GM23338 (cell line): ENCODE results near the gene SLC35D3. TPM values are rescaled to one million over a fixed set of nuclear protein-coding genes. Genes with fewer than 3 reads are reported as not detected.
A peak's percentile ranks its signal among the peaks of the same experiment; 100 is the strongest.

Experiments
- ATAC-seq: fragments of 200-7000 bp; cut with Tn5 transposase; 3 replicates; pipeline ENCODE4 v1.9.1; 2020
- DNase-seq: peaks from one replicate; pipeline ENCODE4 v3.0.0-alpha.2; 2015; ENCODE audit warnings: low spot score
- H2AFZ ChIP-seq: fragments of 200-600 bp; sonication (generic); 2 replicates; pipeline ENCODE4 v1.8.0; 2016; ENCODE audit warnings: antibody characterized with exemption, mild to moderate bottlenecking, moderate library complexity
- H3F3A ChIP-seq: fragments of 200-600 bp; sonication (generic); replicated peaks from 2 replicates; pipeline ENCODE4 v1.8.0; 2017; ENCODE audit warnings: antibody characterized with exemption, mixed run types, low read depth
- H3K27ac ChIP-seq: fragments of 200-600 bp; sonication (generic); 2 replicates; pipeline ENCODE4 v1.6.1; 2016; ENCODE audit warnings: low read depth
- H3K27me3 ChIP-seq: fragments of 200-600 bp; sonication (generic); 2 replicates; pipeline ENCODE4 v1.8.0; 2016; ENCODE audit warnings: mild to moderate bottlenecking, mixed run types, moderate library complexity; ENCODE audit not compliant: insufficient read depth
- H3K36me3 ChIP-seq: fragments of 200-600 bp; sonication (generic); 2 replicates; pipeline ENCODE4 v1.8.0; 2016; ENCODE audit warnings: mild to moderate bottlenecking; ENCODE audit not compliant: insufficient read depth
- H3K4me1 ChIP-seq: fragments of 200-600 bp; sonication (generic); 2 replicates; pipeline ENCODE4 v1.8.0; 2016; ENCODE audit warnings: mild to moderate bottlenecking, moderate library complexity; ENCODE audit not compliant: insufficient read depth
- H3K4me2 ChIP-seq: fragments of 200-600 bp; sonication (generic); 2 replicates; pipeline ENCODE4 v1.7.1; 2017; ENCODE audit warnings: mixed run types
- H3K4me3 ChIP-seq: fragments of 200-600 bp; sonication (generic); 2 replicates; pipeline ENCODE4 v1.6.1; 2016; ENCODE audit warnings: mixed run types
- H3K79me2 ChIP-seq: fragments of 200-600 bp; sonication (generic); replicated peaks from 2 replicates; pipeline ENCODE4 v1.8.0; 2017; ENCODE audit warnings: mild to moderate bottlenecking; ENCODE audit not compliant: insufficient read depth
- H3K9me2 ChIP-seq: fragments of 200-600 bp; sonication (generic); 2 replicates; pipeline ENCODE4 v1.8.0; 2017; ENCODE audit not compliant: insufficient read depth
- H4K20me1 ChIP-seq: fragments of 200-600 bp; sonication (generic); replicated peaks from 2 replicates; pipeline ENCODE4 v1.8.0; 2017; ENCODE audit warnings: mild to moderate bottlenecking; ENCODE audit not compliant: insufficient read depth
- H3K27ac Mint-ChIP-seq: 2 replicates; pipeline ENCODE4 v1.8.0; 2020; ENCODE audit warnings: inconsistent platforms, mild to moderate bottlenecking, moderate library complexity, mixed read lengths
- H3K27me3 Mint-ChIP-seq: 3 replicates; pipeline ENCODE4 v1.8.0; 2022; ENCODE audit warnings: low read depth, mild to moderate bottlenecking, moderate library complexity, mixed read lengths, inconsistent platforms; ENCODE audit not compliant: insufficient read depth, poor library complexity
- H3K36me3 Mint-ChIP-seq: 3 replicates; pipeline ENCODE4 v1.8.0; 2021; ENCODE audit warnings: low read depth, mild to moderate bottlenecking, inconsistent platforms, moderate library complexity, mixed read lengths
- H3K4me1 Mint-ChIP-seq: 3 replicates; pipeline ENCODE4 v1.8.0; 2020; ENCODE audit warnings: mild to moderate bottlenecking, inconsistent platforms, mixed read lengths
- H3K4me3 Mint-ChIP-seq: 3 replicates; pipeline ENCODE4 v1.8.0; 2021; ENCODE audit warnings: moderate library complexity, mild to moderate bottlenecking, inconsistent platforms, mixed read lengths
- H3K9me3 Mint-ChIP-seq: 3 replicates; pipeline ENCODE4 v1.8.0; 2020; ENCODE audit warnings: moderate library complexity, mild to moderate bottlenecking, inconsistent platforms, mixed read lengths
- CREB1 ChIP-seq: fragments of 250-450 bp; sonication (Bioruptor Pico); IDR thresholded peaks from 2 replicates; pipeline ENCODE4 v1.5.0; 2020; ENCODE audit warnings: low read depth, mild to moderate bottlenecking, moderate library complexity
- CTCF ChIP-seq, 2 experiments: fragments of 200-600 bp in 1 of 2; sonication (generic) in 1 of 2; conservative IDR thresholded peaks; 2 replicates each; pipeline versions ENCODE4 v1.5.1 to v1.6.1; 2016 to 2017; ENCODE audit warnings: antibody characterized with exemption in 2 of 2, low read depth in 2 of 2, mild to moderate bottlenecking in 2 of 2, moderate library complexity in 1 of 2
- ETS1 ChIP-seq: IDR thresholded peaks from 2 replicates; pipeline ENCODE4 v1.6.1; 2016; ENCODE audit warnings: antibody characterized with exemption
- EZH2 ChIP-seq: fragments of 200-600 bp; sonication (generic); IDR thresholded peaks from one replicate; pipeline ENCODE4 v1.8.0; 2017; ENCODE audit warnings: antibody characterized with exemption, mild to moderate bottlenecking, low read depth; ENCODE audit not compliant: unreplicated experiment
- EZH2phosphoT487 ChIP-seq: fragments of 200-600 bp; sonication (generic); IDR thresholded peaks from one replicate; pipeline ENCODE4 v1.8.1; 2018; ENCODE audit warnings: antibody characterized with exemption; ENCODE audit not compliant: unreplicated experiment
- JUNB ChIP-seq: IDR thresholded peaks from one replicate; pipeline ENCODE4 v1.6.1; 2016; ENCODE audit warnings: antibody characterized with exemption; ENCODE audit not compliant: unreplicated experiment
- NANOG ChIP-seq: IDR thresholded peaks from 2 replicates; pipeline ENCODE4 v1.6.1; 2016; ENCODE audit warnings: antibody characterized with exemption, borderline replicate concordance
- POLR2AphosphoS5 ChIP-seq: IDR thresholded peaks from 2 replicates; pipeline ENCODE4 v1.6.1; 2016; ENCODE audit warnings: antibody characterized with exemption, low read depth
- REST ChIP-seq: IDR thresholded peaks from one replicate; pipeline ENCODE4 v1.6.1; 2018; ENCODE audit warnings: antibody characterized with exemption; ENCODE audit not compliant: unreplicated experiment
- STAT1 ChIP-seq: IDR thresholded peaks from one replicate; pipeline ENCODE4 v1.6.1; 2016; ENCODE audit warnings: antibody characterized with exemption; ENCODE audit not compliant: unreplicated experiment
- ZNF114 ChIP-seq: fragments of 250-450 bp; sonication (Bioruptor Pico); IDR thresholded peaks from 2 replicates; pipeline ENCODE4 v1.5.0; 2020; ENCODE audit warnings: mild to moderate bottlenecking, moderate library complexity
- ZNF331 ChIP-seq: fragments of 250-450 bp; sonication (Bioruptor Pico); IDR thresholded peaks from 2 replicates; pipeline ENCODE4 v1.5.0; 2020; ENCODE audit warnings: low read depth, mild to moderate bottlenecking, moderate library complexity
- ZNF462 ChIP-seq: fragments of 250-450 bp; sonication (Bioruptor Pico); IDR thresholded peaks from 2 replicates; pipeline ENCODE4 v1.5.0; 2020; ENCODE audit warnings: mild to moderate bottlenecking, moderate library complexity
- polyA plus RNA-seq: library from polyadenylated mRNA; unstranded; fragments of >200 nt; fragmentation: Nextera tagmentation; extraction: Ambion mirVana; gene quantifications from 2 replicates; pipeline ENCODE4 v1.2.1, GENCODE V29; 2016
- total RNA-seq: library from RNA; depleted of rRNA; stranded (reverse); fragments of >200 nt; shearing (Covaris generic); gene quantifications from 2 replicates; pipeline ENCODE4 v1.2.3, GENCODE V29; 2014

Gene SLC35D3
- total and polyA plus RNA-seq, 2 experiments from 2014 or later = 0.59 to 1.6 TPM

- H3K27me3 Mint-ChIP-seq = peaks cover 9% of the 10 kb centered on the region
- ATAC-seq = no peak
- Histone ChIP-seq H3K4me1 (peaks cover 38% of the 10 kb centered on the region), H3K27ac (peak overlapping the region; percentile 89), H3K36me3 (no peaks in the 10 kb centered on the region), H3K9me2 (peaks cover under 1% of the 10 kb centered on the region; the same call in 1 of the 2 replicates), H3K4me2 (0 out of 2 replicates have a peak overlapping the region, but pooled peaks have one; percentile 10), H3K79me2 (no peaks in the 10 kb centered on the region), H3F3A (no peaks in the 10 kb centered on the region), H3K4me3 (no peak overlapping the region), H4K20me1 (no peaks in the 10 kb centered on the region), H3K27me3 (no peaks in the 10 kb centered on the region), H2AFZ (no peak overlapping the region)
- no peak for DNase-seq
- H3K27ac Mint-ChIP-seq = peak overlapping the region; percentile 61
- H3K4me3 Mint-ChIP-seq = no peak overlapping the region
- TF ChIP-seq ZNF462 (CRISPR knock-in tag) (no peak), NANOG (no peak), EZH2 (no peak), EZH2phosphoT487 (no peak), JUNB (no peak), ETS1 (no peak), ZNF331 (no peak), POLR2AphosphoS5 (no peak), STAT1 (no peak), CREB1 (no peak), ZNF114 (CRISPR knock-in tag) (no peak), CTCF (conservative IDR thresholded peaks at IDR 0.05; ENCODE audit: low read depth in 2 of 2) (no peak), REST (no peak)
- H3K36me3 Mint-ChIP-seq = no peaks in the 10 kb centered on the region
- peaks cover 49% of the 10 kb centered on the region for H3K4me1 Mint-ChIP-seq
- no peaks in the 10 kb centered on the region; the same call in 2 of the 3 replicates for H3K9me3 Mint-ChIP-seq
These were observed 33.0 kb downstream of the SLC35D3 start for GRCh38 chr6:136955123-136955522.
